Skeletal muscle satellite cell (primary cell): ENCODE data around the gene PER2.

Experiments
- H3K27me3 ChIP-seq: 2 replicates; pipeline ENCODE4 v1.7.0; 2013; ENCODE audit warnings: low read length; ENCODE audit not compliant: control insufficient read depth, insufficient read depth
- H3K36me3 ChIP-seq: 2 replicates; pipeline ENCODE4 v1.7.0; 2013; ENCODE audit warnings: mild to moderate bottlenecking, control low read depth, low read length; ENCODE audit not compliant: insufficient read depth
- H3K4me1 ChIP-seq: 2 replicates; pipeline ENCODE4 v1.7.0; 2013; ENCODE audit warnings: low read length; ENCODE audit not compliant: control insufficient read depth, insufficient read depth
- H3K4me2 ChIP-seq: 2 replicates; pipeline ENCODE4 v1.7.0; 2013; ENCODE audit warnings: mild to moderate bottlenecking, low read length
- H3K4me3 ChIP-seq: 2 replicates; pipeline ENCODE4 v1.7.0; 2013; ENCODE audit warnings: low read length
- H3K9ac ChIP-seq: 2 replicates; pipeline ENCODE4 v1.7.0; 2013; ENCODE audit warnings: mild to moderate bottlenecking, low read depth, low read length, moderate library complexity
- H3K9me3 ChIP-seq: replicated peaks from 2 replicates; pipeline ENCODE4 v1.7.0; 2013; ENCODE audit warnings: mild to moderate bottlenecking, control low read depth, low read length

The PER2 gene

GRCh38 chr2:238230699-238231098 is 57.7 kb downstream of the PER2 start:
- Histone ChIP-seq H3K9me3 (no peaks in the 10 kb centered on the region), H3K4me2 (no peak overlapping the region), H3K4me1 (no peaks in the 10 kb centered on the region), H3K27me3 (peaks cover 27% of the 10 kb centered on the region), H3K9ac (no peak overlapping the region), H3K4me3 (no peak overlapping the region), H3K36me3 (no peaks in the 10 kb centered on the region)

DNA sequence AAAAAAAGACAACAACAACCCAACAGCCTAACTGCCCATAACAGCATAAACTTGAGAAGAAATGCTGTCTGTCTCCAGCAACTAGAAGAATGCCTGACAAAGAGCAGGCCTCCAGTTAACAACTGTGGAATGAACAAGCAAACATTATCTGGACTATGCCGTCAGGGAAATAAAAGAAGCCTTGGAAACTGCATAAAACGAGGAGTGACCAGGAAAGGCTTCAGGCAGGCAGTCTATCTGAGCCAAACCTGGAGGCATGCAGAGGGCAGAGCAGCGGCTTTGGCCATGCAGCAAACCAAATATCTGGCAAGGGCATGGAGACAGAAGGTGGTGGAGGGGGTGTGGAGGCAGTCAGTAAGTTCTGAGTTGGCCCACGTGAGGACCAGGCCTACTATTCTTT is 59.7 kb downstream of the PER2 start:
- Histone ChIP-seq H3K9me3 (no peaks in the 10 kb centered on the region), H3K36me3 (no peaks in the 10 kb centered on the region), H3K4me1 (no peaks in the 10 kb centered on the region), H3K4me2 (no peak overlapping the region), H3K27me3 (peaks cover 23% of the 10 kb centered on the region), H3K4me3 (no peak overlapping the region), H3K9ac (no peak overlapping the region)

- Histone ChIP-seq H3K4me3 (no peak overlapping the region), H3K4me2 (no peak overlapping the region), H3K27me3 (peaks cover 23% of the 10 kb centered on the region), H3K9me3 (no peaks in the 10 kb centered on the region), H3K4me1 (no peaks in the 10 kb centered on the region), H3K9ac (no peak overlapping the region), H3K36me3 (no peaks in the 10 kb centered on the region)
Observed at GRCh38 chr2:238227587-238228032, 60.8 kb downstream of the PER2 start.

- H3K9ac ChIP-seq, result no peak overlapping the region
- no peak overlapping the region for H3K4me3 ChIP-seq
- H3K4me2 ChIP-seq, result no peak overlapping the region
- H3K4me1 ChIP-seq, result no peaks in the 10 kb centered on the region
- H3K27me3 ChIP-seq, result peaks cover 18% of the 10 kb centered on the region
- H3K9me3 ChIP-seq, result no peaks in the 10 kb centered on the region
- no peaks in the 10 kb centered on the region for H3K36me3 ChIP-seq
Observed at GRCh38 chr2:238226698-238227586, 61.5 kb downstream of the PER2 start.

DNA sequence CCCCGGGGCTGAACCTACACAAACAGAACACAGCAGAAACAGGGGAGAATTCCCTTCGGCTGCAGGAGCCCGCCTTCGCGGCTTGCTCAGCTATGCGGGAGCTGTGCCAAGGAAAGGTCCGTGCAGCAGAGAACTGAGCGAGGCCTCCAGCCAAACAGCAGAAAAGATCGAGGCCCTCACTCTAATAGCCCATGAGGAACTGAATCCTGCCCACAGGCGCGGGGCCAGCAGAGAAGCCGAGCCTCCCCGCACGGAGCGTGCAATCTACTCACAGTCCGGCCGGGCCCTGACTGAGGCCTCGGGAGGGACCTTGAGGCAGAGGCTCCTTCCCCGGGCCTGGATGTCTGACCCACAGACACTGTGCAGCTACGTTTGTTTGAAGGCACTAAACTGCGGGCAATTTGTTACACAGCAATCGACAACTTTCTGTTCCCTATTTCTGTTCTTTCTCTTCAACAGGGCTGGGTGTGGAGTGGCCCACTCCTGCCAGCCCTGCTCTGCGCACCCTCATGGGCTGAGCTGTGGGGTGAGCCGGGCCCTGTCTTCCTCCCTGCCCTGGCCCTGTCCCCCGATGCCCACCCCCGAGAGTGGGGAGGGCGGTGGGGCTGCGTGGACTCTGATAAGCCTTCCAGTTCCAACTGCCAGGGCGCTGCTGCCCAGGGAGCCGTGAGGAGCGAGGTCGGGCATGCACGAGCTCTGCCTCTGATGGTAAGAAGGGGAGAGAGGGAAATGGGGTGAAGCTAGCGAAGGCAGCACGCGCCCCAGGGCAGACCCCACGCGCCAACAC is 62.3 kb downstream of the PER2 start:
- Histone ChIP-seq H3K36me3 (no peaks in the 10 kb centered on the region), H3K9me3 (no peaks in the 10 kb centered on the region), H3K4me2 (no peak overlapping the region), H3K4me1 (peaks cover 4% of the 10 kb centered on the region), H3K27me3 (peaks cover 11% of the 10 kb centered on the region), H3K4me3 (no peak overlapping the region), H3K9ac (no peak overlapping the region)

DNA sequence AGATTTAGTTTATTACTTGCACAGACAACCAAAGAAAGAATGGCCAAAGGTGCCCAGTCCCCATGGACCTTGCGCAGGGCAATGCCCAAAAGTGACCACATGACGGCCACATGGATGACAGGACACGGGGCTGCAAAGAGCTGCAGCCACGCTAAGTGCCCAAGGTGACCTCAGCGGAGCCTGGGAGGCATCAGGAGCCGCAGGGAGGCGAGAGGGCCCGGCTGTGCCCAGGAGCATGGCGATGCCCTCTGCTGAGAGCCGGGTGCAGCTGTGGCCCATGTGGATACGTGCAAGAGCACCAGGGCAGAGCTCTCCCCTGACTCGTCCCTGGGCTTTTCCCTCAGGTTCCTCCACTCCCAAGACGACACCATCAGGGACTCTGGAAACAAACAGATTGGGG is 63.3 kb downstream of the PER2 start:
- Histone ChIP-seq H3K9ac (no peak overlapping the region), H3K36me3 (no peaks in the 10 kb centered on the region), H3K4me3 (no peak overlapping the region), H3K27me3 (peaks cover 8% of the 10 kb centered on the region), H3K9me3 (no peaks in the 10 kb centered on the region), H3K4me2 (no peak overlapping the region), H3K4me1 (peaks cover 7% of the 10 kb centered on the region)

GRCh38 chr2:238224356-238225035 is 63.9 kb downstream of the PER2 start:
- no peak overlapping the region for H3K9ac ChIP-seq
- H3K4me2 ChIP-seq, result no peak overlapping the region
- no peaks in the 10 kb centered on the region for H3K36me3 ChIP-seq
- H3K9me3 ChIP-seq, result no peaks in the 10 kb centered on the region
- H3K4me1 ChIP-seq, result peaks cover 7% of the 10 kb centered on the region
- H3K4me3 ChIP-seq, result no peak overlapping the region
- H3K27me3 ChIP-seq, result peaks cover 8% of the 10 kb centered on the region

DNA sequence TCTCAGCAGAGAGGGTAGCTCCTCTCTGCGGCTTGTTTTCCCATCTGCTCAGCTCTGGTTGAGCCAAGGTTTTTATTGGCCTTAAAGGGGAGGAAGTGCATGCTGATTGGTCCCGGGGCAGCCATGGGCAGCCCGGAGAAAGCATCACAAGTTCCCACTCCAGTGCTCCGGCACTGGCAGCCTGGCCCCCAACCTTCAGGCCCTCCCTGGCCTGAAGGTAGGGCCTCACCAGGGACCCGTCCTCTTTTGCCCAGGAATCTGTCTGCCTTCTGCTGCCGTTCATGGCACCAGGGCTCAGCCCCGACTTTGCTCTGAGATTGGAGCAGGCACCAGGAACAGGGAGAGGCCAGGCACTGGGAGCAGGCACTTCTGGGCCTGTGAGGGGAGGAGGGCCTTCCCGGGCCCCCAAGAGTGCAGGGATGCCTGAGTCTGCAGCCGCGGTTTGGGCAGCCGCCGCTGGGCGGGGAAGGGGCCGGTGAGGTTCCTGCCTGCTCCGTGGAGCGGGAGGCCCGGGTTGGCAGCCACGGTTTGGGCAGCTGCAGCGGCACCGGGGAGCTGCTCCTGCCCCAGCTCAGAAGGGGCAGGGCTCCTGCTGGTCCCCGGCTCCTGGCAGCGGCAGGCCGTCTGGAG is 67.4 kb downstream of the PER2 start:
- H3K27me3 ChIP-seq, result peaks cover 4% of the 10 kb centered on the region
- peak overlapping the region; percentile 70 for H3K4me3 ChIP-seq
- peaks cover 7% of the 10 kb centered on the region for H3K4me1 ChIP-seq
- H3K9ac ChIP-seq, result peak overlapping the region; percentile 74
- no peaks in the 10 kb centered on the region for H3K9me3 ChIP-seq
- peak overlapping the region; percentile 97 for H3K4me2 ChIP-seq
- H3K36me3 ChIP-seq, result no peaks in the 10 kb centered on the region

DNA sequence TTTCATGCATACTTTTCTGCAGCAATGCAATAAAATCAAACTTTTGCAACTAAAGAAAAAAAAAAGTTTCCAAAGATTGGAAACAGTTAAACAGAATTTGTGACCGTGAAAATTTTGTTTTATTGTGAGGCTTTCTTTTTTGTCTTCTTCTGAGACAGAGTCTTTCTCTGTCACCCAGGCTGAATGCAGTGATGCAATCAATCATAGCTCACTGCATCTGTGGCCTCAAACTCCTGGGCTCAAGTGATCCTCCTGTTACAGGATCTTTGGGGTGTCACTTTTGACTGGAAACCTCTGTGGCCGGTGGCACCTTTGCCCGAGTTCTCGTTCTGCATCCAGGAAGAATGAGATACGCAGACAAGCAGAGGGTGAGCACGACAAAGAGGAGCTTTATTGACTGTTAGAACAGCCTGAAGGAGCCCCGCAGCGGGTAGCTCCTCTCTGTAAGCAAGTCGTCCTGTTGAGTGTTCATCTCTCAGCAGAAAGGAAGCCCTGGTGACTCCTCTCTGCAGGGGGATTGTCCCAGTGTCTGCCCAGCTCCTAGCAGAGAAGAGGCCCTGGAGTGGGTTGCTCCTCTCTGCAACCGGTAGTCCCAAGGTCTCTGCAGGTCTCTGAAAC is 68.0 kb downstream of the PER2 start:
- H3K4me3 ChIP-seq, result no peak overlapping the region
- no peaks in the 10 kb centered on the region for H3K9me3 ChIP-seq
- H3K27me3 ChIP-seq, result peaks cover 10% of the 10 kb centered on the region
- H3K4me1 ChIP-seq, result peaks cover 7% of the 10 kb centered on the region
- H3K36me3 ChIP-seq, result no peaks in the 10 kb centered on the region
- H3K4me2 ChIP-seq, result peak overlapping the region; percentile 97
- H3K9ac ChIP-seq, result peak overlapping the region; percentile 74

- no peaks in the 10 kb centered on the region for H3K9me3 ChIP-seq
Observed at GRCh38 chr2:238216651-238217184, 71.7 kb downstream of the PER2 start.

More at GRCh38 chr2:238216651-238217184, 71.7 kb downstream of the PER2 start:
- H3K27me3 ChIP-seq, result peaks cover 20% of the 10 kb centered on the region
- no peak overlapping the region for H3K4me3 ChIP-seq
- no peaks in the 10 kb centered on the region for H3K36me3 ChIP-seq
- H3K4me2 ChIP-seq, result no peak overlapping the region
- peaks cover 7% of the 10 kb centered on the region for H3K4me1 ChIP-seq
- no peak overlapping the region for H3K9ac ChIP-seq
